Measurements from ENCODE around the gene SLC7A10.
"Not testable (repeated sequence)": the region's sequence is repeated elsewhere in the genome, so short reads cannot be mapped to it uniquely, and the experiment has no call there.

SLC7A10 gene

GRCh38 chr19:33171222-33171795 lies 54.3 kb downstream of the SLC7A10 start:
- H3K9me2 ChIP-seq (replicated peaks; ENCODE audit: control insufficient read depth, low read length): no peaks in the 10 kb centered on the region
- no peaks in the 10 kb centered on the region for H3K9me3 ChIP-seq (ENCODE audit: control insufficient read depth, insufficient read depth, low read length)
- H3K27ac ChIP-seq (ENCODE audit: low read depth, low read length): no peak overlapping the region
- H3K4me2 ChIP-seq (ENCODE audit: low read length): no peak overlapping the region
- no peaks in the 10 kb centered on the region for H4K20me1 ChIP-seq (ENCODE audit: control insufficient read depth, insufficient read depth, low read depth, low read length)
- peaks cover 2% of the 10 kb centered on the region; the same call in 1 of the 2 replicates for H3K36me3 ChIP-seq (ENCODE audit: control insufficient read depth, low read length)
- TF ChIP-seq CTCF (IDR thresholded peaks at IDR 0.05; ENCODE audit: low read depth, low read length, poor library complexity, severe bottlenecking) (no peak), EZH2phosphoT487 (IDR thresholded peaks at IDR 0.05; ENCODE audit: borderline replicate concordance, low read length) (no peak)
- no peak overlapping the region for H3K4me3 ChIP-seq (ENCODE audit: low read length)
- peaks cover 16% of the 10 kb centered on the region for H3K79me2 ChIP-seq (ENCODE audit: control insufficient read depth, low read length)
- H3K27me3 ChIP-seq (ENCODE audit: control insufficient read depth, low read length): no peaks in the 10 kb centered on the region
- no peaks in the 10 kb centered on the region for H3F3A ChIP-seq (ENCODE audit: control insufficient read depth, insufficient read depth)
- peaks cover 7% of the 10 kb centered on the region for H3K4me1 ChIP-seq (ENCODE audit: control insufficient read depth, low read length)

- H4K20me1 ChIP-seq (ENCODE audit: control insufficient read depth, insufficient read depth, low read depth, low read length): no peaks in the 10 kb centered on the region
- H3K9me2 ChIP-seq (replicated peaks; ENCODE audit: control insufficient read depth, low read length): no peaks in the 10 kb centered on the region
- H3K27me3 ChIP-seq (ENCODE audit: control insufficient read depth, low read length): no peaks in the 10 kb centered on the region
- H3K27ac ChIP-seq (ENCODE audit: low read depth, low read length): no peak overlapping the region
- no peaks in the 10 kb centered on the region for H3K79me2 ChIP-seq (ENCODE audit: control insufficient read depth, low read length)
- H3K4me1 ChIP-seq (ENCODE audit: control insufficient read depth, low read length): no peaks in the 10 kb centered on the region
- no peak overlapping the region for H3K4me2 ChIP-seq (ENCODE audit: low read length)
- no peaks in the 10 kb centered on the region for H3F3A ChIP-seq (ENCODE audit: control insufficient read depth, insufficient read depth)
- H3K4me3 ChIP-seq (ENCODE audit: low read length): no peak overlapping the region
- no peak for TF ChIP-seq CTCF (IDR thresholded peaks at IDR 0.05; ENCODE audit: low read depth, low read length, poor library complexity, severe bottlenecking)
- no peaks in the 10 kb centered on the region for H3K36me3 ChIP-seq (ENCODE audit: control insufficient read depth, low read length)
- no peaks in the 10 kb centered on the region for H3K9me3 ChIP-seq (ENCODE audit: control insufficient read depth, insufficient read depth, low read length)
Observed at GRCh38 chr19:33168528-33168927, 57.1 kb downstream of the SLC7A10 start.

GRCh38 chr19:33167438-33167837 lies 58.2 kb downstream of the SLC7A10 start:
- H3K27me3 ChIP-seq (ENCODE audit: control insufficient read depth, low read length): no peaks in the 10 kb centered on the region
- no peak for TF ChIP-seq CTCF (IDR thresholded peaks at IDR 0.05; ENCODE audit: low read depth, low read length, poor library complexity, severe bottlenecking)
- TF ChIP-seq EZH2phosphoT487 (IDR thresholded peaks at IDR 0.05; ENCODE audit: borderline replicate concordance, low read length): no peak

GRCh38 chr19:33166037-33166436 lies 59.6 kb downstream of the SLC7A10 start:
- H3K4me3 ChIP-seq (ENCODE audit: low read length); H3K4me2 ChIP-seq (ENCODE audit: low read length); H3K4me1 ChIP-seq (ENCODE audit: control insufficient read depth, low read length); H4K20me1 ChIP-seq (ENCODE audit: control insufficient read depth, insufficient read depth, low read depth, low read length); H3K9me2 ChIP-seq (replicated peaks; ENCODE audit: control insufficient read depth, low read length); H3K79me2 ChIP-seq (ENCODE audit: control insufficient read depth, low read length); H3K36me3 ChIP-seq (ENCODE audit: control insufficient read depth, low read length); H3K27ac ChIP-seq (ENCODE audit: low read depth, low read length); H3K9me3 ChIP-seq (ENCODE audit: control insufficient read depth, insufficient read depth, low read length); H3F3A ChIP-seq (ENCODE audit: control insufficient read depth, insufficient read depth); H3K27me3 ChIP-seq (ENCODE audit: control insufficient read depth, low read length): not testable (repeated sequence)

More at GRCh38 chr19:33167438-33167837, 58.2 kb downstream of the SLC7A10 start:
- Histone ChIP-seq H3K27ac (ENCODE audit: low read depth, low read length) (no peak overlapping the region), H4K20me1 (ENCODE audit: control insufficient read depth, insufficient read depth, low read depth, low read length) (no peaks in the 10 kb centered on the region), H3K36me3 (ENCODE audit: control insufficient read depth, low read length) (no peaks in the 10 kb centered on the region), H3K9me3 (ENCODE audit: control insufficient read depth, insufficient read depth, low read length) (no peaks in the 10 kb centered on the region), H3F3A (ENCODE audit: control insufficient read depth, insufficient read depth) (no peaks in the 10 kb centered on the region), H3K4me3 (ENCODE audit: low read length) (no peak overlapping the region), H3K4me2 (ENCODE audit: low read length) (no peak overlapping the region), H3K4me1 (ENCODE audit: control insufficient read depth, low read length) (no peaks in the 10 kb centered on the region), H3K79me2 (ENCODE audit: control insufficient read depth, low read length) (no peaks in the 10 kb centered on the region), H3K9me2 (replicated peaks; ENCODE audit: control insufficient read depth, low read length) (no peaks in the 10 kb centered on the region)
